Endothelial cell of umbilical vein (primary cell): ENCODE results near the gene FIZ1. TPM values are rescaled to one million over a fixed set of nuclear protein-coding genes. Genes with fewer than 3 reads are reported as not detected.

ENCODE experiments used
- BruUV-seq: library from RNA; stranded (reverse); fragments of 400-500 nt; replicated peaks from 2 replicates; lab custom pipeline; 2021; lab: Mats Ljungman, UMichigan
- CTCF ChIA-PET: fragments of 300-600, 350-600 bp; sonication (Branson Sonifier 250); formaldehyde crosslinking; loops from one replicate; lab custom pipeline; 2021; ENCODE audit warnings: antibody characterized with exemption, inconsistent platforms; lab: Charles Lee
- POLR2A ChIA-PET: fragments of 300-600, 350-600 bp; sonication (Branson Sonifier 250); formaldehyde crosslinking; loops from one replicate; lab custom pipeline; 2021; ENCODE audit warnings: antibody characterized with exemption, inconsistent platforms; lab: Charles Lee
- DNase-seq: peaks from one replicate; pipeline ENCODE4 v3.0.0-alpha.2; 2011; ENCODE audit warnings: low read depth, low spot score
- FAIRE-seq: peaks from 2 replicates; lab custom pipeline; 2011; peaks lifted over from hg19 to GRCh38; lab: Jason Lieb, UNC
- H2AFZ ChIP-seq: 2 replicates; pipeline ENCODE4 v1.6.0; 2012; ENCODE audit warnings: low read depth, low read length, control low read depth, inconsistent platforms
- H3K27ac ChIP-seq: 2 replicates; pipeline ENCODE4 v1.5.1; 2011; ENCODE audit warnings: low read depth, mild to moderate bottlenecking, control low read depth, low read length, moderate library complexity; ENCODE audit not compliant: insufficient read depth
- H3K27me3 ChIP-seq, 2 experiments: 2 replicates each; pipeline versions ENCODE4 v1.6.0 to v1.6.1; 2011; ENCODE audit warnings: low read length in 2 of 2, mixed read lengths in 1 of 2; ENCODE audit not compliant: control insufficient read depth in 2 of 2, insufficient read depth in 2 of 2
- H3K36me3 ChIP-seq, 2 experiments: 2 replicates in 1 of 2; 3 replicates in 1 of 2; pipeline ENCODE4 v1.5.1; 2011; ENCODE audit warnings: low read length in 2 of 2, mild to moderate bottlenecking in 1 of 2, moderate library complexity in 1 of 2; ENCODE audit not compliant: control insufficient read depth in 2 of 2, insufficient read depth in 2 of 2; ENCODE audit errors: extremely low read depth in 1 of 2
- H3K4me1 ChIP-seq: 3 replicates; pipeline ENCODE4 v1.5.1; 2011; ENCODE audit warnings: mild to moderate bottlenecking, low read length; ENCODE audit not compliant: control insufficient read depth, insufficient read depth; ENCODE audit errors: extremely low read depth
- H3K4me2 ChIP-seq: 2 replicates; pipeline ENCODE4 v1.6.1; 2011; ENCODE audit warnings: low read length, control low read depth, mixed read lengths; ENCODE audit not compliant: insufficient read depth
- H3K4me3 ChIP-seq, 3 experiments: fragments of 200-600 bp in 1 of 3; sonication (generic), shearing (Covaris generic) in 1 of 3; replicated peaks in 1 of 3; 2 replicates each; pipeline ENCODE4 v1.5.1; 2011 to 2016; ENCODE audit warnings: control low read depth in 3 of 3, low read length in 3 of 3, mild to moderate bottlenecking in 2 of 3, inconsistent platforms in 1 of 3, low read depth in 1 of 3, moderate library complexity in 1 of 3; ENCODE audit not compliant: insufficient read depth in 1 of 3
- H3K79me2 ChIP-seq: 2 replicates; pipeline ENCODE4 v1.6.0; 2012; ENCODE audit warnings: low read length, inconsistent platforms; ENCODE audit not compliant: control insufficient read depth, insufficient read depth
- H3K9ac ChIP-seq: replicated peaks from 2 replicates; pipeline ENCODE3; 2011; ENCODE audit warnings: low read length, control low read depth; ENCODE audit not compliant: insufficient read depth; ENCODE audit errors: extremely low read depth
- H3K9me1 ChIP-seq: replicated peaks from 3 replicates; pipeline ENCODE4 v1.6.0; 2011; ENCODE audit warnings: mild to moderate bottlenecking, low read length; ENCODE audit not compliant: control insufficient read depth, insufficient read depth; ENCODE audit errors: extremely low read depth
- H3K9me3 ChIP-seq: replicated peaks from 2 replicates; pipeline ENCODE4 v1.5.1; 2012; ENCODE audit warnings: low read length, inconsistent platforms; ENCODE audit not compliant: control insufficient read depth, insufficient read depth
- H4K20me1 ChIP-seq: replicated peaks from 2 replicates; pipeline ENCODE3; 2011; ENCODE audit warnings: mild to moderate bottlenecking, low read length; ENCODE audit not compliant: control insufficient read depth, insufficient read depth; ENCODE audit errors: extremely low read depth
- FOS ChIP-seq: IDR thresholded peaks from 2 replicates; pipeline ENCODE4 v1.6.1; 2011; ENCODE audit warnings: mild to moderate bottlenecking, low read length, moderate library complexity, borderline replicate concordance; ENCODE audit not compliant: insufficient read depth
- GATA2 ChIP-seq: IDR thresholded peaks from 2 replicates; pipeline ENCODE4 v1.7.0; 2011; ENCODE audit warnings: low read depth, mild to moderate bottlenecking, moderate library complexity, mixed read lengths, low read length; ENCODE audit not compliant: insufficient read length, insufficient read depth
- MYC ChIP-seq: IDR thresholded peaks from one replicate; pipeline ENCODE4 v1.6.1; 2011; ENCODE audit warnings: mild to moderate bottlenecking, low read depth, low read length
- POLR2A ChIP-seq: IDR thresholded peaks from 2 replicates; pipeline ENCODE4 v1.6.1; 2012; ENCODE audit warnings: low read depth, mild to moderate bottlenecking, control low read depth, low read length
- POLR2AphosphoS5 ChIP-seq: IDR thresholded peaks from 2 replicates; pipeline ENCODE4 v1.6.1; 2012; ENCODE audit warnings: low read depth, mild to moderate bottlenecking, control low read depth, low read length, moderate library complexity; ENCODE audit not compliant: insufficient read depth
- dilution Hi-C: fragments of 300-500 bp; cut with MboI; formaldehyde crosslinking; loops from one replicate; pipeline ENCODE4 v1.15.0; 2019; ENCODE audit warnings: low sequenced_read_pairs; ENCODE audit not compliant: extremely low pct_ligation_motif_present
- intact Hi-C: fragments of 100-400 bp; cut with micrococcal nuclease; formaldehyde crosslinking; loops from one replicate; pipeline ENCODE4 v1.10.0; 2022
- polyA plus RNA-seq, 4 experiments: library from polyadenylated mRNA; depleted of rRNA in 3 of 4; stranded (reverse) in 3 of 4; unstranded in 1 of 4; fragments of >200 nt; gene quantifications; 2 replicates each; pipeline versions ENCODE4 v1.2.1 to v1.2.3, GENCODE V29; 2011 to 2012; ENCODE audit warnings: missing spikeins in 1 of 4
- total RNA-seq: library from RNA; stranded (reverse); gene quantifications from 2 replicates; pipeline ENCODE4 v1.2.3, GENCODE V29; 2021
- TF ChIP-seq, protein P1 (sequence below), 2 donors: IDR thresholded peaks; 1 replicate in 1 of 2; 2 replicates in 1 of 2; pipeline ENCODE4 v1.5.1; 2011; ENCODE audit warnings: low read length in 2 of 2, mild to moderate bottlenecking in 2 of 2, moderate library complexity in 2 of 2, control low read depth in 1 of 2, inconsistent platforms in 1 of 2, low read depth in 1 of 2; ENCODE audit not compliant: insufficient read depth in 1 of 2; ENCODE audit errors: extremely low read depth in 1 of 2
- TF ChIP-seq, protein P2 (sequence below): IDR thresholded peaks from 2 replicates; pipeline ENCODE4 v1.6.1; 2011; ENCODE audit not compliant: insufficient read depth, insufficient read length

The FIZ1 gene
- total and polyA plus RNA-seq, 2 donors (not counting 3 experiments of a cell fraction or from before 2014, with no cell fraction given) = 6.6 to 15.6 TPM

DNA sequence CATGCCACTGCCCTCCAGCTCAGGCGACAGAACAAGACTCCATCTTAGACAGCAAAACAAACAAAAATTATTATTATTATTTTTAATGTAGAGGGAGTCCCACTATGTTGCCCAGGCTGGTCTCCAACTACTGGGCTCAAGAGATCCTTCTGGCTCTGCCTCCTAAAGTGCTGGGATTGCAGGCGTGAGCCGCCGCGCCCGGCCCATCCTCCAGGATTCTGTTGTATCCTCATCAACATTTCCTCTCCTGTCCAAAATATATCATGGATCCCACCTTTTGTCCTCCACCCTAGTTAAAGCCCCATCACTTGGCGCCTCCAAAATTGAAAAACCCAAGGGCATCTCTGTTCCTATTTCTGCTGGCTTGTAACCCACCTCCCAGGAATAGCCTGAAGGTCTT, 23.8 kb upstream of the FIZ1 start:
- no TSS peak for BruUV-seq
- intact Hi-C loops (no loop called here), dilution Hi-C loops (no loop called here)
- Histone ChIP-seq H3K36me3 (peaks cover 0 to 3% of the 10 kb centered on the region in 2 experiments), H3K27me3 (no peaks in the 10 kb centered on the region), H2AFZ (no peak overlapping the region), H3K9ac (no peak overlapping the region), H3K4me3 (no peak overlapping the region), H3K9me1 (no peaks in the 10 kb centered on the region), H3K27ac (no peak overlapping the region), H4K20me1 (no peaks in the 10 kb centered on the region), H3K79me2 (no peaks in the 10 kb centered on the region), H3K9me3 (no peaks in the 10 kb centered on the region), H3K4me2 (no peak overlapping the region), H3K4me1 (peaks cover 6% of the 10 kb centered on the region)
- CTCF ChIA-PET = interaction anchor here (0.7 to 1.0 kb wide), 2 partner anchors 8 to 17 kb away, joined by 3 to 4 read pairs; no protein-coding TSS in a partner anchor
- FAIRE-seq = no peak
- TF ChIP-seq POLR2AphosphoS5 (no peak), POLR2A (no peak)
- TF ChIP-seq, protein P1, sequence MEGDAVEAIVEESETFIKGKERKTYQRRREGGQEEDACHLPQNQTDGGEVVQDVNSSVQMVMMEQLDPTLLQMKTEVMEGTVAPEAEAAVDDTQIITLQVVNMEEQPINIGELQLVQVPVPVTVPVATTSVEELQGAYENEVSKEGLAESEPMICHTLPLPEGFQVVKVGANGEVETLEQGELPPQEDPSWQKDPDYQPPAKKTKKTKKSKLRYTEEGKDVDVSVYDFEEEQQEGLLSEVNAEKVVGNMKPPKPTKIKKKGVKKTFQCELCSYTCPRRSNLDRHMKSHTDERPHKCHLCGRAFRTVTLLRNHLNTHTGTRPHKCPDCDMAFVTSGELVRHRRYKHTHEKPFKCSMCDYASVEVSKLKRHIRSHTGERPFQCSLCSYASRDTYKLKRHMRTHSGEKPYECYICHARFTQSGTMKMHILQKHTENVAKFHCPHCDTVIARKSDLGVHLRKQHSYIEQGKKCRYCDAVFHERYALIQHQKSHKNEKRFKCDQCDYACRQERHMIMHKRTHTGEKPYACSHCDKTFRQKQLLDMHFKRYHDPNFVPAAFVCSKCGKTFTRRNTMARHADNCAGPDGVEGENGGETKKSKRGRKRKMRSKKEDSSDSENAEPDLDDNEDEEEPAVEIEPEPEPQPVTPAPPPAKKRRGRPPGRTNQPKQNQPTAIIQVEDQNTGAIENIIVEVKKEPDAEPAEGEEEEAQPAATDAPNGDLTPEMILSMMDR (IDR thresholded peaks at IDR 0.05; ENCODE audit: extremely low read depth in 1 of 2, insufficient read depth in 1 of 2, low read depth in 1 of 2, low read length in 2 of 2) = no peak
- POLR2A ChIA-PET = interaction anchor here (0.6 kb wide), 1 partner anchor 75 kb away, joined by 3 read pairs; no protein-coding TSS in a partner anchor
- DNase-seq = no peak

DNA sequence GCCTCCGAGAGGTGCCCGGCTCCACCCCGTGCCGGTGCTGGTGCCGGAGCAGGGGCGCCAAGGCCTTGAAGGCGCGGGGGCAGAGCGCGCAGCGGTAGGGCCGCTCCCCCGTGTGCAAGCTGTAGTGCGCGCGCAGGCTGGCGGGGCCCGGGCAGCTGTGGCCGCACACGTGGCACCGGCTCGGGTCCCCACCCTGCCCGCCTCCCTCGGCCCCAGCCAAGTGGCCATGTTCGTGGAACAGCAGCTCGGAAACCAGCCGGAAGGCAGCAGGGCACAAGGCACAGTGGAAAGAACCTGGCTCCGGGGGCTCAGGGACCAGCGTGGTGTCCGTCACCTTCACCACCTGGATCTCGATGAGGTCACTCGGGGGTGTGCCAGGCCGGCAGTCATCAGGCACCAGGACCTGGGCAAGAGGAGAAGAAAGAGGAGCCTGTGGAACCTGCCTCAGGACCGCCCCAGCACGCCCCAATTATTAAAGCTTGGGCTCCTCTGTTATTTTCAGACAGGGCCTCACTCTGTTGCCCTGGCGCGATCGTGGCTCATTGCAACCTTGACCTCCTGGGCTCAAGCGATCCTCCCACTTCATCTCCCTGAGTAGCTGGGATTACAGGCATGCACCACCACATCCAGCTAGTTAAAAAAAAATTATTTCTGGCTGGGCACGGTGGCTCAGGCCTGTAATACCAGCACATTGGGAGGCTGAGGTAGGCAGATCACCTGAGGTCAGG, 23.1 kb upstream of the FIZ1 start:
- H3K36me3 ChIP-seq = peaks cover 0 to 3% of the 10 kb centered on the region in 2 experiments
- H3K9me1 ChIP-seq = no peaks in the 10 kb centered on the region
- H3K79me2 ChIP-seq = no peaks in the 10 kb centered on the region
- no TSS peak for BruUV-seq
- no peak overlapping the region for H2AFZ ChIP-seq
- no peak overlapping the region for H3K4me3 ChIP-seq
- peaks cover 8% of the 10 kb centered on the region for H3K4me1 ChIP-seq
- H3K9ac ChIP-seq = no peak overlapping the region
- intact Hi-C loops (no loop called here), dilution Hi-C loops (no loop called here)
- H3K4me2 ChIP-seq = no peak overlapping the region
- no peaks in the 10 kb centered on the region for H4K20me1 ChIP-seq
- DNase-seq = no peak
- H3K9me3 ChIP-seq = no peaks in the 10 kb centered on the region
- no peak for FAIRE-seq
- ChIA-PET CTCF (interaction anchor here (0.7 to 1.4 kb wide), 3 partner anchors 9 to 16 kb away, joined by 3 to 4 read pairs (median 3); no protein-coding TSS in a partner anchor), POLR2A (interaction anchor here (0.6 kb wide), 1 partner anchor 74 kb away, joined by 3 read pairs; no protein-coding TSS in a partner anchor)
- no peaks in the 10 kb centered on the region for H3K27me3 ChIP-seq
- TF ChIP-seq, protein P2, sequence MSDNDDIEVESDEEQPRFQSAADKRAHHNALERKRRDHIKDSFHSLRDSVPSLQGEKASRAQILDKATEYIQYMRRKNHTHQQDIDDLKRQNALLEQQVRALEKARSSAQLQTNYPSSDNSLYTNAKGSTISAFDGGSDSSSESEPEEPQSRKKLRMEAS = no peak
- TF ChIP-seq MYC (no peak), FOS (no peak), GATA2 (no peak), POLR2AphosphoS5 (no peak)
- TF ChIP-seq, protein P1 (IDR thresholded peaks at IDR 0.05; ENCODE audit: extremely low read depth in 1 of 2, insufficient read depth in 1 of 2, low read depth in 1 of 2, low read length in 2 of 2) = no peak
- H3K27ac ChIP-seq = no peak overlapping the region
